Activated gamma-delta T cell treated with Interleukin-2 at 50 U/mL for 16 hours (primary cell): ENCODE measurements around the gene MAN2A2.
"Not testable (repeated sequence)": the region's sequence is repeated elsewhere in the genome, so short reads cannot be mapped to it uniquely, and the experiment has no call there.

Source experiments
- DNase-seq: peaks from one replicate; pipeline ENCODE4 v3.0.0-alpha.2; 2020

MAN2A2 gene

DNA sequence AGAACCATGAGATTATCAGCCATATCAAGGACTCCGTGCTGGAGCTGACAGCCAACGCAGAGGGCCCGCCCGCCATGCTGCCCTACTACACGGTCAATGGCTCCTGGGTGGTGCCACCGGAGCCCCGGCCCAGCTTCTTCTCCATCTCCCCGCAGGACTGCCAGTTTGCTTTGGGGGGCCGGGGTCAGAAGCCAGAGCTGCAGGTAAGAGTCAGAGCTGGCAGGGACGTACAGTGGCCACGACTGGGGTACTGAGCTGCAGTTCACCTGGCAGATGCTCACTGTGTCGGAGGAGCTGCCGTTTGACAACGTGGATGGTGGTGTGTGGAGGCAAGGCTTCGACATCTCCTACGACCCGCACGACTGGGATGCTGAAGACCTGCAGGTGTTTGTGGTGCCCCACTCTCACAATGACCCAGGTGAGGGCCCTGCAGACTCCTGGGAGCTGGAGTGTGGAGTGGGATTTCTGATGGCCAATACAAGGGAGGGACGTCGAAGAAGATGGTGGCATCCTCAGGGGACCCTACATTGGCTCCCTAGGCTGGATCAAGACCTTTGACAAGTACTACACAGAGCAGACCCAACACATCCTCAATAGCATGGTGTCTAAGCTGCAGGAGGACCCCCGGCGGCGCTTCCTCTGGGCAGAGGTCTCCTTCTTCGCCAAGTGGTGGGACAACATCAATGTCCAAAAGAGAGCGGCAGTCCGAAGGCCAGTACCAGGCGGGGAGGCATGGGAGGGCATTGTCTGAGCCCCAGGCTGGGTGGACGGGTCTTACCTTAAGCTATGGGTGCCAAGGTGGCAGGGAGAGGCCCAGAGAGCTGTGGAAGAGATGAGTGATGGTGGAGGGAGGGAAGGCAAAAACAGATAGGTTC lies 2.4 kb downstream of the MAN2A2 start:
- DNase-seq: no peak

DNA sequence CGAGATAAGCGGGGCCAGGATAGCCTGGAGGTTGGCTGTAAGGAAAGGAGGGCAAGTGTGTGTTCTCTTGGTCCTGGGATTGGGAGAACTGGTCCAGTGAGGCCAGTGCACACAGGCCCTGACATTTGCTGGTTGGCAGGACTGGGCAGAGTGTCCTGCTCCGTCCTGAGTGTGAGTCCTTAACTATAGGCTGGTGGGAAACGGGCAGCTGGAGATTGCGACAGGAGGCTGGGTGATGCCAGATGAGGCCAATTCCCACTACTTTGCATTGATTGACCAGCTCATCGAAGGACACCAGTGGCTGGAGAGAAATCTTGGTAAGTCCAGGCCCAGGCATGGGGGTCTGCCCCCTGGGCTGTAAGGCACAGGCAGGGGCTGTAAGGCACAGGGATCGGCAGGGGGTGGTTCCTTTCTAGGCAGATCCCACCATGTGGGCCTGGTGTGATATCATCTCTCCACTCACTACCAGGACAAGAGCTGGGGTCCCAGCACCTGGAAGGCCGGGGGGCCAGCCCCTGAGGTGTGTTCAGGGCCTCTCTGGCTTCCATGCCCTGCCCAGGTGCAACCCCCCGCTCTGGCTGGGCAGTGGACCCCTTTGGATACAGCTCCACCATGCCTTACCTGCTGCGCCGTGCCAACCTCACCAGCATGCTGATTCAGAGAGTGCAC lies 3.2 kb downstream of the MAN2A2 start:
- no peak for DNase-seq

DNA sequence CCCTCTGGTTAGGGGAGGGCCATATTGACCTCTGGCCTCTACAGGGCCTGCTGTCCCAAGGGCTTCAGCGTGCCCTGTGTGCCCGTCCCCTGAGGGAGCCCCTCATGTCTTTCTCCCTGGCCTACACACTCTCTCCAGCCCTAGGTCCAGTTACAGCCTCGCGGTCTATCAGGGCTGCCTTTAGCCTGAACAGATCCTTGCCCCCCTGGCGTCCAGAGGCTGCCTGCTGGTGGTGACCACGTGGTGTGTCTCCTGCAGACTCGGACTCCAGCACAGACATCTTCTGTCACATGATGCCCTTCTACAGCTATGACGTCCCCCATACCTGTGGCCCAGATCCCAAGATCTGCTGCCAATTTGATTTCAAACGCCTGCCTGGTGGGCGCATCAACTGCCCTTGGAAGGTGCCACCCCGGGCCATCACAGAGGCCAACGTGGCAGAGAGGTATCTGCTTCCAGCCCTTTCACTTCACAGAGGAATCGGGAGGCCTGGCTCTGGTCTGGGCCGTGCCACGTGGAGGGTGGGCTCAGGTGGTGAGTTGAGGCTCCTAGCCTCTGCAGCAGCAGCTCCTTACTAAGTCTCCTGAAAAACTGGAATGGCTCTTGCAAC lies 4.1 kb downstream of the MAN2A2 start:
- DNase-seq: no peak

DNA sequence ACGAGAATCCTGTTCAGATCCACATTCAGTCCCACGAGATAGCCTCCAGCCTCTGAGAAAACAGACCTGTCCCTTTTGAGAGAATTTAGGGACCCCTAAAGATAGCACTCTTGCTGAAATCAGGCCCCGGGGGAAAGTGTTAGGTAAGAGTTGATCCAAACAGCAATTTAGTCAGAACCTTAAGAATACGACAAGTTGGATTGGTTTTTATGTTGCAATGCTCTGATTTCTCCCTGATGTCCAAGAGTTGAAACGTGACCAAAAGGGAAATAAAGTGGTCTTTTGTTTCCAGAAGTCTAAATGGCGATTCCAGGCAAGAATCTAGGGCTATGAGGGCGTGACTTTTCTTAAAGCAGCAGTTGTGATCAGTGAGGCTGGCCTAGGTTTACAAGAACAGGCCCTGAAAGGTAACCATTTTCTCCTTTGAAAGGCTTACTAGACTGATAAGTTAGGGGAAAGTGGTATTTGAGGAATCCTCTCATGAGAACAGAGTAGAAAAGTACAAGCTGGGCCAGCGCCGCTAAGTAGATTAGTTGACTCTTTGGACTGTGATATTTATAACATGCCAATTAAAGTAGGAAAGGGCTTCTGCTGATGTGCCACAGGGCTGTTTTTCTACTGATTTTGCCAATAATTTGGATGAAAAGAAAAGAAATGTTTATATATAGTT lies 4.9 kb downstream of the MAN2A2 start:
- no peak for DNase-seq

DNA sequence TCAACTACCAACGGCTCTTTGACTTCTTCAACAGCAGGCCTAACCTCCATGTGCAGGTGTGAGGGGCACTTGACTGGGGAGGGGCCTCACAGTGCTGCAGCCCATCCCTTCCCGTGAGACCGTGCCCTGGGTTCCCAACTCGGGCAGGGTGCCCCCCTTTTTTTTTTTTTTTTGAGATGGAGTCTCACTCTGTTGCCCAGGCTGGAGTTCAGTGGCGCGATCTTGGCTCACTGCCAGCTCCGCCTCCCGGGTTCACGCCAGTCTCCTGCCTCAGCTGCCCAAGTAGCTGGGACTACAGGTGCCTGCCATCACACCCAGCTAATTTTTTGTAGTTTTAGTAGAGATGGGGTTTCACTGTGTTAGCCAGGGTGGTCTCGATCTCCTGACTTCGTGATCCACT lies 6.3 kb downstream of the MAN2A2 start:
- not testable (repeated sequence) for DNase-seq

DNA sequence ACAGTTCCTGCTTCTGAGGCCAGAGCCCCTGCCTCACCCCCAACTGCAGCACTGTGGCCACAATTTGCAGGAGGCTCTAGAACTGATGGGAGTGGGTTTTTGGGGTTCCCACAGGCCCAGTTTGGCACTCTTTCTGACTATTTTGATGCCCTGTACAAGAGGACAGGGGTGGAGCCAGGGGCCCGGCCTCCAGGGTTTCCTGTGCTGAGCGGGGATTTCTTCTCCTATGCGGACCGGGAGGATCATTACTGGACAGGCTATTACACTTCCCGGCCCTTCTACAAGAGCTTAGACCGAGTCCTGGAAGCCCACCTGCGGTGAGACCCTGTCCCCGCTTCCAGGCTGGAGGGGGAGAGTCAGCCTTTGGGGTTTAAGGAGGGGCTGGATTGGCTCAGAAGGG lies 6.9 kb downstream of the MAN2A2 start:
- DNase-seq: no peak

DNA sequence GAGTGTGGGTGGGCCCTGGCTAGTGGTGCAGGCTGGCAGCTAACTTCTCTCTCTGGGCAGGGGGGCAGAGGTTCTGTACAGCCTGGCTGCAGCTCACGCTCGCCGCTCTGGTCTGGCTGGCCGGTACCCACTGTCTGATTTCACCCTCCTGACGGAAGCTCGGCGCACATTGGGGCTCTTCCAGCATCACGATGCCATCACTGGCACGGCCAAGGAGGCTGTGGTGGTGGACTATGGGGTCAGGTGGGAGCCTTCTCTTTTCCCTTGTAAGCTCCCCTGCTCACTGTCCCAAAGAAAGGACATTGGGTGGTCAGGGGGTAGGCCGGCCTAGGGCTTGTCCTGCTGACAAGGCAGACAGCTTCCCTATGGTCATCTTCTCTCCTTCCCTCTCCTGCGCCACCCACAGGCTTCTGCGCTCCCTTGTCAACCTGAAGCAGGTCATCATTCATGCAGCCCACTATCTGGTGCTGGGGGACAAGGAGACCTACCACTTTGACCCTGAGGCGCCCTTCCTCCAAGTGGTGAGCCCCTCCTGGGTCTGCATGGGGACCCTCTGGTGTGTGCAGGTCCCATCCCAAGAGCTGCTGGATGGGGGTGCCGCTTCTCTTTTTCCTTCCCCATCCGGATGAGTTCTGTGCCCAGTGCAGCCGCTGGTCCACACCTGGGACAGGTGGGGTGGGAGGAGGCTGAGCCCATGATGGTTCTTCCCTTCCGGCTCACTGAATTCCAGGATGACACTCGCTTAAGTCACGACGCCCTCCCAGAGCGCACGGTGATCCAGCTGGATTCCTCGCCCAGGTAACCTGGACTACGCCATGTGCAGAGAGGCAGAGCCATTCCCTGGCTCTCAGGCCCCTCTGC lies 7.6 kb downstream of the MAN2A2 start:
- DNase-seq: no peak

DNA sequence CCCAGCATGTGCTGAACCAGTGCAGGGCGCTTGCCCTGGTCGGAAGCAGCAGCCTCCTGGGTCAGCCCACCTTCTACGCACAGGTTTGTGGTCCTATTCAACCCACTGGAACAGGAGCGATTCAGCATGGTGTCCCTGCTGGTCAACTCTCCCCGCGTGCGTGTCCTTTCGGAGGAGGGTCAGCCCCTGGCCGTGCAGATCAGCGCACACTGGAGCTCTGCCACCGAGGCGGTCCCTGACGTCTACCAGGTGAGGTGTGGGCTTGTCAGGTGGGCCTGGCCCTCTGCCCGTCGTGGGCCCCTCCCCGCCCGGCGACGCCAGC lies 8.2 kb downstream of the MAN2A2 start:
- no peak for DNase-seq

DNA sequence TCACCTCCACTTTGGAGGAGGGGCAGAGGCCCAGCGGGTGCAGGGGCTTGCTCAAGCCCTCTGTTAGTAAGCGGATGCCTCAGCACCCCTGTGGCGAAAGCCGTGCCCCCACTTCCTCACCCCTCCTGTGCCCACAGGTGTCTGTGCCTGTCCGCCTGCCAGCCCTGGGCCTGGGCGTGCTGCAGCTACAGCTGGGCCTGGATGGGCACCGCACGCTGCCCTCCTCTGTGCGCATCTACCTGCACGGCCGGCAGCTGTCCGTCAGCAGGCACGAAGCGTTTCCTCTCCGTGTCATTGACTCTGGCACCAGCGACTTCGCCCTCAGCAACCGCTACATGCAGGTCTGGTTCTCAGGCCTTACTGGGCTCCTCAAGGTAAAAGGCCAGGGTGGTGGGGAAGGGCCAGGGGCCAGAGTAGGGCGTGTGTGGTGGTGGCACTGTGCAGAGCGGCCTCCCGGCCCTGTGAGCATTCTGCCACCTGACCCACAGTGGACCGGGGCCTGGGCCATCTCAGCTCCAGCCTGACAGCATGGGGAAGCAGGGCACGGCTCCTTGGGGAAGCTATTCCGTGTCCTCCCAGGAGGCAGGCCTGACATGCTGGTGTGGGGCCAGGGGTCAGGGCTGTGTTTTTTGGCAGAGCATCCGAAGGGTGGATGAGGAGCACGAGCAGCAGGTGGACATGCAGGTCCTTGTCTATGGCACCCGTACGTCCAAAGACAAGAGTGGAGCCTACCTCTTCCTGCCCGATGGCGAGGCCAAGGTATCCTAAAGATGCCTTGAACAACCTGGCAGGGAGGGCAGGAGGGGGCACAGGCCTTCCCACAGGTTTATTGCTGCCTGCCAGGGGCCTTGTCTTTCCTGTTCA lies 9.0 kb downstream of the MAN2A2 start:
- no peak for DNase-seq

DNA sequence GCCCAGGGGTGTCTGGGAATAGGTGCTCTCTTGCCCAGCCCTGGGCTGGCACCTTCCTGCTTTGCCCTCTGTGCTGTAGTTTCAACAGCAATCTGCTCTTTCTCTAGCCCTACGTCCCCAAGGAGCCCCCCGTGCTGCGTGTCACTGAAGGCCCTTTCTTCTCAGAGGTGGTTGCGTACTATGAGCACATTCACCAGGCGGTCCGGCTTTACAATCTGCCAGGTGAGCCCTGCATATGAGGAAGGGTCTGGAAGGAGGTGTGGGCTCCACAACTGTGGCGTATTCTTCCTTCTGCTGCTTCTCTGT lies 9.6 kb downstream of the MAN2A2 start:
- no peak for DNase-seq

DNA sequence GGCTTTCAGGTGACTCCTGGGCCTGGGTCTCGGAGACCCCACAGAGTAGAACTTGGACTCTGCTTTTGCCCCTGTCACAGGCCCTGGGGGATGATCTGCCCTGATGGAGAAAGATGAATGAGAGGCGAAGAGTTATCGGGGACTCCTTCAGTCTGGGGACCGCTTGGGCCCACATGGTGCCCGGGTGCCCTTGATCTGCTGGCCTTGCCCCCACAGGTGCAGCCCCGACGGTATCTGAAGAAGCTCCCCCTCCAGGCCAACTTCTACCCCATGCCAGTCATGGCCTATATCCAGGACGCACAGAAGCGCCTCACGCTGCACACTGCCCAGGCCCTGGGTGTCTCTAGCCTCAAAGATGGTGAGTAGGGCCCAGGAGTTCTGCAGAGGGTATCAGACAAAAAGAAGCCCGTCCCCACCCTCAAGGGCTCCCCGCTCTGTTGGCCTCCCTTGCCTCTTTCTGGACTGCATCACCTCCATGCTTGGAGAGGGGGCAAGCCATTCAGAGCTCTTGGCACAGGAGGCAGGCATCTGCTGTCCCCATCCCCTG lies 10.4 kb downstream of the MAN2A2 start:
- DNase-seq: no peak

DNA sequence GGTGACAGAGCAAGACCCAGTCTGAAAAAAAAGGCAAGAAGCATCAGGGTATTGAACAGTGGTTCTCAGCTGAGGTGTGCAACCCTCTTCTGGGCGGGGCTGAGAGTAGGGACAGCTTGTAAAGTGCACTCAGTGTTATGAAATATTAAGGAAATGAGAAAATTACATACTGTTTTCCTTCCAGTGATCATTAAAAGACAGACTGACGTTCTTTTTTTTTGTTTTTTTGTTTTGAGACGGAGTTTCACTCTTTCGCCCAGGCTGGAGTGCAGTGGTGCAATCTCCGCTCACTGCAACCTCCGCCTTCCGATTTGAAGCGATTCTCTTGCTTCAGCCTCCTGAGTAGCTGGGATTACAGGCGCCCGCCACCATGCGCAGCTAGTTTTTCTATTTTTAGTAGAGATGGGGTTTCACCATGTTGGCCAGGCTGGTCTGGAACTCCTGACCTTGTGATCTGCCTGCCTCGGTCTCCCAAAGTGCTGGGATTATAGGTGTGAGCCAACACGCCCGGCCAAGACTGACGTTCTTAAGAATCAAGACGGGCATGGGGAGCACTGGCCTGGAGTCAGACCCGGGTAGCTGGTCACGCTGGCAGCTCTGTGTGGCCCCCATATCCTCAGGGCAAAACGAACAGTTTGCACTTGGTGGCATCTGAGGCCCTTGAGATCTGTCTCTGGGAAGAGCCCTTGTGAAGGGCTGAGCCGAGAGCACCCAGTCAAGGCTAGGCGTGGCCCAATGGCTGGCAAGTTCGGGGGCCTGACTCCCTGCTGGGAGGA lies 11.4 kb downstream of the MAN2A2 start:
- DNase-seq: no peak

DNA sequence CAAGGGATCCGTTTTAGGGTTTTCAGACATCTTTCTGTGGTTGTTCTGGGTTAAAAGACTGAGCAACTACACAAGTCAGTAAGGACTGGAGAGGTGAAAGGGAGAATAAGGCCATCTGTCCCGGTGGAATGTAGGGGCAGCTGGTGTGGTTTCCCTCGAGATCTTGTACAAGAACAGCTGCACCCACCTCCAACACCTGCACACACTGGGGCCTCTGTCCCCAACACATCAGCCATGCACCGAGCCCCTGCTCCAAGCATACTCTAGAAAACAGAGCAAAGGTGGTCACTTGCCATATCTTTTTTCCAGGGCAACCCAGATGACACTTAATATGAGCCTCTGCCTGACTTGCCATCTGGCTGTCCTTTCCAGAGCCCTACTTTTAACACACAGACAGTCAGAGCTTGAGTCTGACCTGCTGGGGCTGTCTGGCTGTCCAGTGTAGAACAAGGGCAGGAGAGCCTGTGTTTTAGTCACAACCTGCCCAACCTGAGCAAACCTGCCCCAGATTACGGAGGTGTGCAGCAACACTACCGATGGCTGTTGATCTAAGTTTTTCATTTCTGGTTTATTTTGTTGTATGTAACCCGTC lies 12.2 kb downstream of the MAN2A2 start:
- no peak for DNase-seq

DNA sequence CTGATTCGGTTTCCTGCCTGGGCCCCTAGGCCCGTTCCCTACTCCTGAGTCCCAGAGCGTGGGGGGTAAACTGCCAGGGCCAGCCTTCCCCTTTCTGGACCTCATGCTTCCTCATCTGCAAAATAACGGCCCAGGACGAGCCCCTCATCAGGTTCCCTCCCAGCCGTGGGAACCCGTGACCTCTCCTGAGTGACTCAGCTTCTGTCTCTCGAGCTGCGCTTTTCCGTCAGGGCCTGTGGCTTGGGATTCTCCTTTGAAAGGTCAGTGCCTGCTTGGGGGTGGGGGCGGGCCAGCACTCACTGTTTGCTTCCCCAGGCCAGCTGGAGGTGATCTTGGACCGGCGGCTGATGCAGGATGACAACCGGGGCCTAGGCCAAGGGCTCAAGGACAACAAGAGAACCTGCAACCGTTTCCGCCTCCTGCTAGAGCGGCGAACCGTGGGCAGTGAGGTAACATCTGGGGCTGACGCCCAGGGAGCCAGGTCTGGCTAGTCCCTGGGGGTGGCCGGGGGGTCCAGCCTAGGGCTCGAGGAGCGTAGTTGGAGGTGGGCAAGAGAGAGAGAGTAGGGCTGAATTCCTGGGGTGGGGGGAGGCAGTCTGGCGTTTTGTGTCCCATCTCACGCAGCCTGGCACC lies 12.8 kb downstream of the MAN2A2 start:
- DNase-seq: no peak

DNA sequence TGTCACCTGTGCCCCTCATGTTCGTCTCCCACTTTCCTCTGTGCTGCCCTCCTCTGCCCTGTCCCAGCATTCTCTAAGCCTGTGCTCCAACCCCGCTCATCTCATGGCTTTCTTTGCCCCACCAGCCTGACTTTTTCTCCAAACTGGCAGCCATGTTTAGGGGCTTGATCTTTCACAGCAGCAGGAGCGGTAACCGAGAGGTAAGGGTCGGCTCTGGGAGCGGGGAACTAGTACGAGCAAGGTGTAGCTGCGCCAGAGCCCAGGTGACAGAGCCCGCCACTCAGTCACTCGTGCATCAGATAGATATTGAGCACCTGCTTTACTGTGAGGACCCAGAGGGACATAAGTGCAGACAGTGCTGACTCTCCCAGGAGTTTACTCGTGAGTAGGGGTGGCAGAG lies 13.4 kb downstream of the MAN2A2 start:
- no peak for DNase-seq

DNA sequence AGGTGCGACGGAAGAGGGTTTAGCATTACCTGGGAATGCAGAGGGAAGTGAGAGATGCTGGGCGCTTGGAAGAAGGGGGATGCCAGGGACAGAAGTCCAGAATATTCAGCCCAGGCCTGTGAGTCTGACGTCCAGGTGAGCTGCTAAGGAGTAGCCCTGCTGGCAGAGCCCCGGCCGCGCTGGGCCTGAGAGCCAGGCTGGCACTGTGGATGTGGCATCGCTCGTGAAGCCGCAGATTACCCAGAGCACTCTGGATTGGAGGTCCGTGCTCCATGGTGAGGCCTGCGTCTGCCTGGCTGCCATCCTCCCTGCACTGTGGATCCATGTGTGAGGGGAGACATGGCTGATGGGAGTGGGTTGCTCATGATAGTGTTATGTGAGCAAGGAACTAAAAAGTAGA lies 14.5 kb downstream of the MAN2A2 start:
- no peak for DNase-seq

DNA sequence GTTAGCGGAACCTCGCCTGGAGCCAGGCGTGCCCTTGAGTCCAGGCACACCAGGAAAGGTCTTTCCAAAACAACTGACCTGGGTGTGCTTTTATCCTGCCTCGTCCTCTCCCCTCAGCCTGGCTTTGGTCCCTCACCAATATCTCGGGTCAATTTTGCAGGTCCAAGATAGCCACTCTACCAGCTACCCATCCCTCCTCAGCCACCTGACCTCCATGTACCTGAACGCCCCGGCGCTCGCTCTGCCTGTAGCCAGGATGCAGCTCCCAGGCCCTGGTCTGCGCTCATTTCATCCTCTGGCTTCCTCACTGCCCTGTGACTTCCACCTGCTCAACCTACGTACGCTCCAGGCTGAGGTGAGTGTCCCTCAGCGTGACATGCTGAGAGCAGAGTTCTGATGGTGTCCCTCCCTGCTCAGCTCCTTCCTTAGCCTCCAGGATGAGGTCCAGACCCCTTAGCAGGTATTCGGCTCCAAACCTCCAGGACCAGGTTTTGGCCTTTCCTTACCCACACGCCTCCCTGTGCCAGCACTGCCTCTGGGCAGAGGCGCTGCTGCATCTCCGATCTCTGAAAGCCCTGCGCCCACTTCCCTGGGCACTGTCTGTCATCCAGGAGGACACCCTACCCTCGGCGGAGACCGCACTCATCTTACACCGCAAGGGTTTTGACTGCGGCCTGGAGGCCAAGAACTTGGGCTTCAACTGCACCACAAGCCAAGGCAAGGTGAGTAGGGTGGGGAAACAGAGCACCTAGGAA lies 15.1 kb downstream of the MAN2A2 start:
- DNase-seq: no peak

DNA sequence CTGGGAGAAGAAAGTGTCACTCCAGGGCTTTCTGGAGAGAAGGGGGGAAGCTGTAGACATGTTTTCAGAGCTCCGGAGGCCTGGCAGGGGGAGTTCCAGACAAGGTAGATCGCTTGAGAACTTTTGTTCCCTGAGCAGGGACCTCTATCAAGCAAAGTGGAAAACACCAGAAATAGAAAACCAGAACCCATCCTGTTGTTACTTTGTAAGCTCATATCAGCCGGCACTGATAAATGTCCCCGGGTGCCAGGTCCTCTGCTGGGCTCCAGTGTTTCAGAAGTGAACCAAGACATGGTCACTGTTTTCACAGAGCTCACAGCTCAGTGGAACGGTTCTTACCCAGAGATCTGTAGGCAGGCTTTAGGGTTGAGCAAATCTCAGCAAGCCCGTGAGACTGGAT lies 15.7 kb downstream of the MAN2A2 start:
- DNase-seq: no peak

DNA sequence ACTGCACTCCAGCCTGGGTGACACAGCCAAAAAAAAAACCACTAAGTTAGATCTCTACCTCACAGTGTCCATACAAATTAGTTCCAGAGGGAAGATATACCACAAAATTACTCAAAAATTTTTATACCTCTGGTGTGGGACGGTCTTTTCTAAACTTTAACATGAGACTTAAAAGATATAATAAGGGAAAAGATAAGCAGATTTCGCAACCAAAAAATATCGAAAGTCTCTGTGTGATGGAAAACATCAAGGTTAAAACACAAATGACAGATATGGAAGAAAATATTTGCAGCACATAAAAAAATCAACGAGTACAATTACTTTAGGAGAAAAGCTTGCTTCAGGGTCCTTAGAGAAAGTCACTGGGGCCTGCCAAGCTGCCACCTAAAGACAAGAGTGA lies 18.8 kb downstream of the MAN2A2 start:
- DNase-seq: no peak
